HCT116 (cell line): ENCODE data around the gene RRAS2. TPM values are rescaled to one million over a fixed set of nuclear protein-coding genes. Genes with fewer than 3 reads are reported as not detected.

Source experiments
- ATAC-seq: fragments of 200-7000 bp; cut with Tn5 transposase; 2 replicates; pipeline ENCODE4 v1.9.1; 2020; ENCODE audit warnings: mild to moderate bottlenecking, moderate library complexity
- BruUV-seq: library from RNA; stranded (reverse); fragments of 400-500 nt; replicated peaks from 2 replicates; lab custom pipeline; 2021; lab: Mats Ljungman, UMichigan
- CTCF ChIA-PET: fragments of 300-600 bp; sonication (Branson Sonifier 250); formaldehyde crosslinking; loops from one replicate; lab custom pipeline; 2021; ENCODE audit warnings: antibody characterized with exemption; lab: Charles Lee
- POLR2A ChIA-PET: fragments of 300-600, 350-600 bp; sonication (Branson Sonifier 250); formaldehyde crosslinking; loops from one replicate; lab custom pipeline; 2021; ENCODE audit warnings: antibody characterized with exemption; lab: Charles Lee
- RAD21 ChIA-PET, 2 experiments: fragments of 300-600 bp; sonication (Branson Sonifier 250); formaldehyde crosslinking; loops; one replicate each; lab custom pipeline; 2023; ENCODE audit warnings: low total read pairs in 2 of 2; ENCODE audit not compliant: uncharacterized antibody in 2 of 2, unreplicated experiment in 2 of 2, low non-redundant PET in 1 of 2; lab: Charles Lee
- DNase-seq: peaks from one replicate; pipeline ENCODE4 v3.0.0-alpha.2; 2010; ENCODE audit warnings: low read depth, low spot score
- H2AFZ ChIP-seq: fragments of 200-600 bp; shearing (Covaris generic), sonication (generic); 2 replicates; pipeline ENCODE4 v1.6.1; 2017; ENCODE audit warnings: low read depth, mixed run types, mixed read lengths, antibody characterized with exemption, low read length; ENCODE audit not compliant: poor library complexity, severe bottlenecking
- H3K27ac ChIP-seq: 2 replicates; pipeline ENCODE4 v1.5.1; 2012; ENCODE audit warnings: low read depth, low read length
- H3K27me3 ChIP-seq: fragments of 200-600 bp; sonication (generic); 2 replicates; pipeline ENCODE4 v1.6.1; 2016; ENCODE audit warnings: mixed run types, low read length, mixed read lengths; ENCODE audit not compliant: insufficient read depth
- H3K36me3 ChIP-seq, 2 experiments: fragments of 200-500 bp in 1 of 2; fragments of 200-600 bp in 1 of 2; sonication (Bioruptor generic) in 1 of 2; sonication (generic) in 1 of 2; 2 replicates each; pipeline versions ENCODE4 v1.5.1 to v1.6.1; 2014 to 2016; ENCODE audit warnings: low read length in 2 of 2, inconsistent platforms in 1 of 2, mixed read lengths in 1 of 2, mixed run types in 1 of 2; ENCODE audit not compliant: insufficient read depth in 2 of 2, control insufficient read depth in 1 of 2
- H3K4me1 ChIP-seq, 2 experiments: fragments of 200-600 bp in 1 of 2; sonication (generic) in 1 of 2; 2 replicates each; pipeline versions ENCODE4 v1.5.1 to v1.6.1; 2012 to 2017; ENCODE audit warnings: low read length in 2 of 2, inconsistent platforms in 1 of 2, mild to moderate bottlenecking in 1 of 2, mixed read lengths in 1 of 2, mixed run types in 1 of 2, moderate library complexity in 1 of 2; ENCODE audit not compliant: insufficient read depth in 2 of 2, control insufficient read depth in 1 of 2
- H3K4me2 ChIP-seq: fragments of 200-600 bp; sonication (generic); 2 replicates; pipeline ENCODE4 v1.6.1; 2017; ENCODE audit warnings: mixed run types, low read length, mixed read lengths
- H3K4me3 ChIP-seq, 2 experiments: fragments of 200-600 bp in 1 of 2; sonication (generic) in 1 of 2; replicated peaks in 1 of 2; 2 replicates each; pipeline ENCODE4 v1.5.1; 2011 to 2016; ENCODE audit warnings: low read length in 2 of 2, control low read depth in 1 of 2, low read depth in 1 of 2, mild to moderate bottlenecking in 1 of 2, mixed read lengths in 1 of 2, mixed run types in 1 of 2
- H3K79me2 ChIP-seq: fragments of 200-600 bp; sonication (generic); 2 replicates; pipeline ENCODE4 v1.6.1; 2017; ENCODE audit warnings: mild to moderate bottlenecking, mixed run types, low read length, moderate library complexity, mixed read lengths; ENCODE audit not compliant: insufficient read depth
- H3K9ac ChIP-seq: fragments of 200-600 bp; sonication (generic); 2 replicates; pipeline ENCODE4 v1.6.1; 2016; ENCODE audit warnings: low read length, mixed read lengths
- H3K9me2 ChIP-seq: fragments of 200-600 bp; sonication (generic), shearing (Covaris generic); 2 replicates; pipeline ENCODE4 v1.6.1; 2017; ENCODE audit warnings: mixed run types, mild to moderate bottlenecking, moderate library complexity; ENCODE audit not compliant: insufficient read depth
- H3K9me3 ChIP-seq, 2 experiments: fragments of 200-500 bp in 1 of 2; fragments of 200-600 bp in 1 of 2; sonication (Bioruptor generic) in 1 of 2; sonication (generic) in 1 of 2; 2 replicates each; pipeline ENCODE4 v1.6.1; 2014 to 2017; ENCODE audit warnings: low read length in 2 of 2, mixed read lengths in 2 of 2, inconsistent platforms in 1 of 2, low read depth in 1 of 2, mild to moderate bottlenecking in 1 of 2, mixed run types in 1 of 2, moderate library complexity in 1 of 2; ENCODE audit not compliant: control insufficient read depth in 1 of 2, insufficient read depth in 1 of 2
- H4K20me1 ChIP-seq: fragments of 200-600 bp; sonication (generic), shearing (Covaris generic); 2 replicates; pipeline ENCODE4 v1.6.1; 2017; ENCODE audit warnings: mixed run types, mild to moderate bottlenecking, moderate library complexity; ENCODE audit not compliant: insufficient read depth
- CBX3 ChIP-seq: IDR thresholded peaks from 2 replicates; pipeline ENCODE4 v1.6.1; 2012; ENCODE audit warnings: low read depth
- CEBPB ChIP-seq: IDR thresholded peaks from 2 replicates; pipeline ENCODE4 v1.6.1; 2012; ENCODE audit warnings: low read depth
- EGR1 ChIP-seq: IDR thresholded peaks from 2 replicates; pipeline ENCODE4 v1.6.1; 2012; ENCODE audit warnings: low read depth
- EZH2 ChIP-seq: fragments of 200-600 bp; sonication (generic); IDR thresholded peaks from 2 replicates; pipeline ENCODE4 v1.6.1; 2017; ENCODE audit warnings: antibody characterized with exemption, mixed run types
- EZH2phosphoT487 ChIP-seq: fragments of 200-600 bp; IDR thresholded peaks from 2 replicates; pipeline ENCODE4 v1.6.1; 2018; ENCODE audit warnings: antibody characterized with exemption, borderline replicate concordance
- JUND ChIP-seq: IDR thresholded peaks from 2 replicates; pipeline ENCODE4 v1.6.1; 2012
- POLR2A ChIP-seq: IDR thresholded peaks from 2 replicates; pipeline ENCODE4 v1.7.0; 2011; ENCODE audit warnings: borderline replicate concordance; ENCODE audit not compliant: insufficient read depth, insufficient read length; ENCODE audit errors: extremely low read depth
- POLR2AphosphoS5 ChIP-seq: IDR thresholded peaks from 2 replicates; pipeline ENCODE4 v1.6.1; 2011; ENCODE audit warnings: mild to moderate bottlenecking, low read depth, low read length, moderate library complexity
- SIN3A ChIP-seq: IDR thresholded peaks from 2 replicates; pipeline ENCODE4 v1.6.1; 2012; ENCODE audit warnings: low read depth
- SP1 ChIP-seq: IDR thresholded peaks from 2 replicates; pipeline ENCODE4 v1.6.1; 2012; ENCODE audit warnings: low read depth
- YY1 ChIP-seq: IDR thresholded peaks from 2 replicates; pipeline ENCODE4 v1.6.1; 2011; ENCODE audit warnings: low read length, low read depth, moderate library complexity, mild to moderate bottlenecking; ENCODE audit not compliant: insufficient replicate concordance; ENCODE audit errors: extremely low read depth
- ZFX ChIP-seq: fragments of 450-650 bp; IDR thresholded peaks from 2 replicates; pipeline ENCODE4 v1.6.1; 2017
- ZNF274 ChIP-seq: fragments of 200-500 bp; sonication (Bioruptor generic); IDR thresholded peaks from 2 replicates; pipeline ENCODE4 v1.6.1; 2014; ENCODE audit warnings: mild to moderate bottlenecking, low read depth, low read length, inconsistent platforms
- intact Hi-C: fragments of 100-400 bp; cut with micrococcal nuclease; formaldehyde crosslinking; loops from 2 replicates; pipeline ENCODE4 v1.10.0; 2022
- total RNA-seq: library from RNA; stranded (reverse); gene quantifications from one replicate; pipeline ENCODE4 v1.2.1, GENCODE V29; 2021; ENCODE audit not compliant: unreplicated experiment
- TF ChIP-seq, protein P1 (sequence below): IDR thresholded peaks from 2 replicates; pipeline ENCODE4 v1.6.1; 2012
- TF ChIP-seq, protein P2 (sequence below): IDR thresholded peaks from 2 replicates; pipeline ENCODE4 v1.6.1; 2012
- TF ChIP-seq, protein P3 (sequence below): IDR thresholded peaks from 2 replicates; pipeline ENCODE4 v1.6.1; 2011; ENCODE audit warnings: mild to moderate bottlenecking, low read length, moderate library complexity; ENCODE audit not compliant: insufficient replicate concordance; ENCODE audit errors: extremely low read depth

RRAS2 gene
- total RNA-seq, 1 experiment from 2014 or later = 54.5 TPM

DNA sequence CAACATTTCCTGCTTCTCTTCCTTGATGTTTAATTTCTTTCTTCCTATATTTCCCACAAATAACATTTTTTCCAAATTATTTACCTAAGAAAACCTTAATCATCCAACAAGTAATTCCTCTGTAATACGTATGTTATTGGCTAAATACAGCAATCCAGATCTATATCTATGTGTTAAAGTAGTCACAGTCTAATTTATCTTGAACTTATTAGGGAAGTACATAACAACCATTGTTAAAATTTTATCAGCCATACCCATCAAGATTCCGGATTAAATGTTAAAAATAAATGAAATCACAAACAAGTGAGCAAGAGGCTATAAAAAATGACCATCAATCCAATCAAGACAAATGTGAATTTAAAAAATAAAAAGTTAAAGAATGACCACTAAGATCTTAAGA lies 36.5 kb downstream of the RRAS2 start:
- Histone ChIP-seq H3K4me1 (no peaks in the 10 kb centered on the region), H3K9me2 (no peaks in the 10 kb centered on the region), H3K9ac (no peak overlapping the region), H3K27ac (no peak overlapping the region), H3K9me3 (no peaks in the 10 kb centered on the region), H2AFZ (no peak overlapping the region), H3K27me3 (no peaks in the 10 kb centered on the region), H3K79me2 (peaks cover 87% of the 10 kb centered on the region), H3K4me2 (no peak overlapping the region), H3K36me3 (no peaks in the 10 kb centered on the region), H3K4me3 (no peak overlapping the region), H4K20me1 (peaks cover 10% of the 10 kb centered on the region; the same call in 1 of the 2 replicates)
- DNase-seq = no peak
- intact Hi-C loops = no loop called here
- no TSS peak for BruUV-seq
- ChIA-PET CTCF (no interaction called here), POLR2A (no interaction called here), RAD21 (no interaction called here)
- TF ChIP-seq EGR1 = no peak
- TF ChIP-seq, protein P1, sequence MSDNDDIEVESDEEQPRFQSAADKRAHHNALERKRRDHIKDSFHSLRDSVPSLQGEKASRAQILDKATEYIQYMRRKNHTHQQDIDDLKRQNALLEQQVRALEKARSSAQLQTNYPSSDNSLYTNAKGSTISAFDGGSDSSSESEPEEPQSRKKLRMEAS = no peak
- TF ChIP-seq CEBPB = no peak
- TF ChIP-seq YY1 = no peak
- TF ChIP-seq ZNF274 = no peak
- no peak for TF ChIP-seq POLR2A
- TF ChIP-seq, protein P2, sequence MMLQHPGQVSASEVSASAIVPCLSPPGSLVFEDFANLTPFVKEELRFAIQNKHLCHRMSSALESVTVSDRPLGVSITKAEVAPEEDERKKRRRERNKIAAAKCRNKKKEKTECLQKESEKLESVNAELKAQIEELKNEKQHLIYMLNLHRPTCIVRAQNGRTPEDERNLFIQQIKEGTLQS = no peak
- TF ChIP-seq, protein P3, sequence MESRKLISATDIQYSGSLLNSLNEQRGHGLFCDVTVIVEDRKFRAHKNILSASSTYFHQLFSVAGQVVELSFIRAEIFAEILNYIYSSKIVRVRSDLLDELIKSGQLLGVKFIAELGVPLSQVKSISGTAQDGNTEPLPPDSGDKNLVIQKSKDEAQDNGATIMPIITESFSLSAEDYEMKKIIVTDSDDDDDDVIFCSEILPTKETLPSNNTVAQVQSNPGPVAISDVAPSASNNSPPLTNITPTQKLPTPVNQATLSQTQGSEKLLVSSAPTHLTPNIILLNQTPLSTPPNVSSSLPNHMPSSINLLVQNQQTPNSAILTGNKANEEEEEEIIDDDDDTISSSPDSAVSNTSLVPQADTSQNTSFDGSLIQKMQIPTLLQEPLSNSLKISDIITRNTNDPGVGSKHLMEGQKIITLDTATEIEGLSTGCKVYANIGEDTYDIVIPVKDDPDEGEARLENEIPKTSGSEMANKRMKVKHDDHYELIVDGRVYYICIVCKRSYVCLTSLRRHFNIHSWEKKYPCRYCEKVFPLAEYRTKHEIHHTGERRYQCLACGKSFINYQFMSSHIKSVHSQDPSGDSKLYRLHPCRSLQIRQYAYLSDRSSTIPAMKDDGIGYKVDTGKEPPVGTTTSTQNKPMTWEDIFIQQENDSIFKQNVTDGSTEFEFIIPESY = no peak
- TF ChIP-seq SP1 = no peak
- no peak for TF ChIP-seq CBX3
- no peak for TF ChIP-seq JUND
- no peak for TF ChIP-seq ZFX
- TF ChIP-seq EZH2 = no peak
- TF ChIP-seq EZH2phosphoT487 = no peak
- no peak for TF ChIP-seq SIN3A
- no peak for TF ChIP-seq POLR2AphosphoS5
- ATAC-seq = no peak
